ENCODE measurements around the gene FAR2.
"Not testable (repeated sequence)": the region's sequence is repeated elsewhere in the genome, so short reads cannot be mapped to it uniquely, and the experiment has no call there.

The FAR2 gene

GRCh38 chr12:29286081-29286790, 137.2 kb downstream of the FAR2 start:
- FAIRE-seq = no peak

DNA sequence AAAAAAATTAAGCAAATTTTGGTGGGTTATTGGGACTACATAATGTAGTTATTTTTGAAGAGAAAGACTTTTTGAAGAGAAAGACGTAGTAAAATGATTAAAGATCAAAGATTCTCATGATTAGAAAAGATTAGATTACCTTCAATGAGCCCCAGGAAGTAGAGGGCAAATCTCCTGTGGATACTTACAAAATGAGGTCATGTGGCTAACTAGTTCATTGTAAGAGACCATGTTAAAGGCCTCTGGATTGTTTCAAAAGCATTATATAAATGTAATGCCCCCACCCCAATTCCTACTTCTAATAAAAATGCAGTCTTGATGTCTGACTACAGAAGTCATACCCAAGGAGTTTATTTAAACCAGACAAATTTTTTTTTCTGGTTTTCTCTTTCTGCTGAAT, 138.5 kb downstream of the FAR2 start:
- no peak for FAIRE-seq

GRCh38 chr12:29288031-29288430, 139.0 kb downstream of the FAR2 start:
- FAIRE-seq = no peak

DNA sequence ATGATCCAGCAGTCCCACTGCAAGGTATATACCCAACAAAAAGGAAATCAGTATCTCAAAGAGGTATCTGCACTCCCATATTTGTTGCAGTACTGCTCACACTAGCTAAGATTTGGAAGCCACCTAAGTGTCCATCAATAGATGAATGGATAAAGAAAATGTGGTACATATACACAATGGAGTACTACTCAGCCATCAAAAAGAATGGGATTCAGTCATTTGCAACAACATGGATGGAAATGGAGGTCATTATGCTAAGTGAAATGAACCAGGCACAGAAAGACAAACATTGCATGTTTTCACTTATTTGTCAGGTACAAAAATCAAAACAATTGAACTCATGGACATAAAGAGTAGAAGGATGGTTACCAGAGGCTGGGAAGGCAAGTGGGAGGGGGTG, 141.4 kb downstream of the FAR2 start:
- not testable (repeated sequence) for FAIRE-seq

- FAIRE-seq = no peak
Observed at GRCh38 chr12:29291226-29291625, 142.1 kb downstream of the FAR2 start.

- FAIRE-seq = no peak
Observed at GRCh38 chr12:29299633-29300032, 150.6 kb downstream of the FAR2 start.

GRCh38 chr12:29301114-29301513, 152.0 kb downstream of the FAR2 start:
- no peak for FAIRE-seq

DNA sequence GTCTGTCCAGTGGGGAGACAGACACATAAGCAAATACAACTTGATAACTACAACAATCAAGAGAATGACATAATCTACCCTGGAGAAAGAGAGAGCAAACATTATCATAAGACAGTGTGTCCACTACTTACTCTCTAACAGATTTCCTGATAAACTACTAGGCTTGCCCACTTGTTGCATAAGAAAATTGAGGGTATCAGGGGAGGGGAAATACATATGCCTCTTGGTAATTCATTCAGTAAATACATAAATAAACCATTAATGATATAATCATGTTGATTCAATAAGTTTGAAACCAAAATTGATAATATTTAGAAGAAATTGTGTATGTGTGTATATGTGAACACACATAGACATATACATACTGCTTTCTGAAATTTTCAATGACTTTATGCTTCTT, 155.3 kb downstream of the FAR2 start:
- FAIRE-seq = no peak

- FAIRE-seq = no peak
Observed at GRCh38 chr12:29306266-29306665, 157.2 kb downstream of the FAR2 start.

DNA sequence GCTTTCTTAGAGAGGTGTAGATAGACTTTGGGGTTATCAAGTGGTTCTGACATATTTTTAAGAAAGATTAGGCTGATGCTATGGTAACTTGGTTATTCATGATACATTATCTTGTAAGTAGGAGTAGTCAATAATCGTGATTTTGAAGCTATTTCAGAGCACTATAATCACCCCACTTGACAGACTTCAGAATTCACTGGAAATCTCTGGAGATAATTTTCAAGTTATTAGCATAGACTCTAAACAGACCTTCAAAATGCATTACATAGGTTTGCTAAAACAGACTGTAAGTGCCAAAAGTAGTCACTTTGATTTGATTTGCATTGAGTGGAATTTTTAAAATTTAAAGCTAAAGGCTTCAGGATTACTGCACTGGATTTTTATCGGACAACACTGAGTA, 157.6 kb downstream of the FAR2 start:
- FAIRE-seq = no peak

GRCh38 chr12:29309320-29309902, 160.3 kb downstream of the FAR2 start:
- FAIRE-seq = peak; percentile 93

GRCh38 chr12:29310899-29311298, 161.8 kb downstream of the FAR2 start:
- FAIRE-seq = no peak

DNA sequence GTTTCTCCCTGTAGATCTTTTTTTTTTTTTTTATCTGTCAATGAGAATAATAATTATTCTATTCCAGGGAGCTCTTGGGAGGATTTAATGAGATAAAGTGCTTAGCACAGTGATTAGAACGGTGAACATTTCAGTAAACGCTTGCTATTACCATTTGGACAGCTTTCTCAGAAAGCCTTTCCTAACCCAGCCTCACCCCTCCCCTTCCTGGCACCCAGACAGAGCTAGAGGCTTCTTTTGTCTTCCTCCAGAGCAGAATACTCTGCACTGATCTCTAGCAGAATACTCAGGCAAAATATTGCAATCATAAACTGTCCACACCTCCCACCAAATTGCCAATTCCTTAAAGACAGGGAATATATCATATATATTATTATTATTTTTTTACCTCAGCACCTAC, 165.3 kb downstream of the FAR2 start:
- no peak for FAIRE-seq

- FAIRE-seq = no peak
Observed at GRCh38 chr12:29316752-29317151, 167.7 kb downstream of the FAR2 start.

DNA sequence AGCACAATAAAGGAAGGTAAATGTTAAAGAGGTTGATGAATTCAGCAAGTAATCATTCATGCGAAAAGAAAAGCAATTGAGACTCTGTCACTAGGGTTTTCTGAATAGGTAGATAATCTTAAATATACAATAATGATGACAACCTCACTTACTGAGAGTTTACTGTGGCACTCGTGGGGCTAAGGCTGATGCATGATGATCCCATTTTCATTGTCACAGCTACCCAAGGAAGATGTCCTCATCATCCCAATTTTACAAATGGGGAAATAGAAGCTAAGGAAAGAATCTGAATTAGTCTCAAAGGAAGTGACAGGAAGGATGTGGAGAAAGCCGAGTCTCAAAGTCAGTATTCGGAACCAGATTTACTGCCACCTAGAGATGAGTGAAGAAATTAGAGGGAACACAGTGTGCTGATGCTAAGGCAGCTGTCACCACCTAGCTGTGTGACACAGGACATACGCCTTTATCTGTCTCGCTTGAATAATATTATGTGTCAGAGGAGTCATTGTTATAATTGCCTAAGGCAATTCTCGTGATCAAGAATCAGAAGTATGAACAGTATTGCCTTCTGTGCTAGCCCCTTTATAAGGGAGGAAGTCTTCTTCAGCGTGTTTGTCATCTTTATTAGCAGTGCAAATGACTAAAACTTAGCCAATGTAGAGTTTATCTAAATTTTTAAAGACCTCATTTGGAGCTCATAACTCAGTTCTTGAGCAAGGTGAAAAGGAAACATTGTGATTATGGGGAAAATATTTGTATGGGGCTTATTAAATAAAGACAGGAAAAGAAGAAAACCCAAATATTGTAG, 168.7 kb downstream of the FAR2 start:
- FAIRE-seq = peak; percentile 62

DNA sequence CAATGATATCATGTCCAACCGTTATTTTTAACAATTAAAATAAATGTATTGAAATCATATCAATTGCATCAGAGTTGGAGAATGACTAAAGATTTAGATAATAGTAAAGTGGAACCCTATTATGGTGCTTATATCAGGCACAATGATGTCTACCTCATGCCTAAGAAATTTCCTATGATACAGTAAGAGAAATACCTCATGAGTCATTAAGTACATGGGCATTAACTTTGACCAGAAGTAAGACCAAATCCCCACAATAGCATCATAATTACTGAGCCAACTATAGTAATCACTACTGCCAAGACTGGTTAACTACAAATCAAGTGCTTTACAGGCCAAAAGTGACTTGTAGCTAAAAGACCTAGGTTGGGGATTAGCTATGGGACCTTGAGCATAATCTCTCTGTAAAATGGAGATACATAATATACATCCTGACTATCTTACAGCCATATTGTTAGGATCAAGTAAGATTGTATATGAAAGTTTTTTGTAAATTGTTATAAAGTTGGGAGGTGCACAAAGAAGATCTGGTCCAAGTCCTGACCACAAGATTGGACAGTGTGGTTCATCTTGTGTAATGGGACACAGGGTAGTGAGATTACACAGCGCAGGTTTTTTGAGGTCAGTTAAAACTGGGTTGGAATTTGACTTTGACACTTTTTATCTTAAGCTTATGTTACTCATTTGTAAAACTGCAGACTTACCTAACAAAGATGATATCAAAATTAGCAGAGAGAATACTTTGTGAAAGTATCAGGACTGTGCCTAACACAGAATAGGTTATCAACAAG, 171.4 kb downstream of the FAR2 start:
- FAIRE-seq = no peak

DNA sequence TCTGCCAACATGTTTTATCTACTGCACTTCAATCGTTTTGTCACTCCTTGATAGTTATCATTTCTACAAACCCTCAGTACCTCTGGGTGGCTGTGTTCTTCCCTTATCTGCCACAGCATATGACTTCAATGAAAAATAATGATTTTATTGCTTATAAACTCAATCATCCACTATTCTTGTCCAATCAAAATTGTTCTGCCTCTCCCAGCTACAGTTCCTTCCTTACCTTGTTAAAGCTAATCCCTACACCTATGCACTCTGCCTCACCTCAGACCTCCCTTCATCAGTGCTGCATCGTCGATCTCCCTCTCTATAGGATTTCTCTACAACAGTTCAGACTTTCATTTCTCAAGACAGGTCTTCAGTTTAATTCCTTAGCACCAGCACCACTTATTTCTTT, 173.1 kb downstream of the FAR2 start:
- no peak for FAIRE-seq

DNA sequence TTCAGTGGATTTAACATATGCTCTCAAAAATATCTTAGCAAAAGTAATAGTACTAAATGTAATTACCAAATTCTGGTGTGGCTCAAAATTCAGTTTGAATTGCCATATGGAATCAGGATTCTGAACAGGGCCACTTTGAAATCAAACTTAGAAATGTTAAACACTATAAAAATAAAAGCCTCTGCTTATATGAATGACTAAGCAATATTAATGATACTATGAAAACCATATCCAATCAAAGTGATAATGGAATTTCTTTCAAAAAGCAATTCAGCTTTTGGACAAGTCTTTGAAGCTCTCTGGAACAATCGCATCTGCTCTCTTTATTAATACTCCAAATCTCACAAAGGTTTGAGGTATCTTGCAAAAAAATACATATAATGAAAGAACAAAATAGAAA, 180.3 kb downstream of the FAR2 start:
- FAIRE-seq = no peak

DNA sequence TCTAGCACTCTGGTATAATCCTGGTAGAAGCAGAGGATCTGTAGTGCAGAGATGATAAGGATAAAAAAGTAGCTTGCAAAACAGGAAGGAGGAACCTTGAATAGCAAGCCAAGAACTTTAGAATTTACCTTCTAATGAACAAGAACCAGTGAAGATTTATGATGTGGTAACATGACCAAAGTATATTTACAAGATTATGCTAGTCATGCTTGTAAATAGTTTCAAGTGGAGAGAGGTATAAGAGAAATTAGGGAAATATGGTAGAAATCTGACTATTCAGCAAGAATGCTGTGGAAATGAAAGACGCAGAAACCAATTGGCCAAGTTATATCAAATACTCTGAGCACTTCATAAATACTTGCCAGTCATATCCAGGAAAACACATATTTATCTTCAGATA, 184.1 kb downstream of the FAR2 start:
- FAIRE-seq = no peak

DNA sequence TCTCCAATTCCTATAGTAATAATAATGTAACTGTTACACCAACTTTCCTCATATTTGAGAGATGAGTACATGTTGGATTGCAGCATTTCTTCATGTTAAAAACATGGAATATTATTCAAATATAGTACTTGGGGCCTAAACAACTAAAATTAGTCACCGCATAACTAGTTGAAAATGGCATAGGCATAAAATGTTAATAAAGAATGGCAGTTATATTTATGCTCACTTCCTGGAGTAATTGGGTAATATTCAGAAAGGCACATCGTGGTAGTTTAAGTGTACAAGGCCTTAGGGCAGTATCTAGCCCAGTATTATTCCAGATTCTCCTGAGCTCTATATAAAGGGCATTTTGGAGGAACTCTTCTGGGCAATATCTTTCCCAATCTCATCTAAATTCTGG, 185.9 kb downstream of the FAR2 start:
- FAIRE-seq = no peak

DNA sequence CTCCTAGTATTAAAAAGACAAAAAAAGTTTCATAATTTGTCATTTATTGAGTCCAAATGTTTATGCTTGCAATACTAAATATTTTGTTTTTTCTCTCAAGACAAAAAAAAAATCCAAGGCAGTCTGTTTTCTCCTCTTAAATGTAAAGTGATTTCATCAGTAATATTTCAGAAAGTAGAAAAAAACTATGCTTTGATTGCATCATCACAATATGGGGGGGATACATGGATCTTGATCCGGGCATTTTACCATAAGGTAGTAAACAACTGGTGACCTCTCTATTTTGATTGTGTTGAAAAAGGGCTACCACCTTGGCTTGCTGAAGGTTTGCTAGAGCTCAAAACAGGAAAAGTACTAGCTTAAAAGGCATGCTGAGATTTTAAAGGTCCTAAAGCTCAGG, 188.2 kb downstream of the FAR2 start:
- no peak for FAIRE-seq

GRCh38 chr12:29343022-29343799, 194.1 kb downstream of the FAR2 start:
- no peak for FAIRE-seq
